ENCODE measurements around the gene CNTNAP2. TPM values are rescaled to one million over a fixed set of nuclear protein-coding genes. Genes with fewer than 3 reads are reported as not detected.

The CNTNAP2 gene
- total and polyA plus RNA-seq, 2 of the 13 experiments (the other 11 are each of a cell fraction or from before 2014, with no cell fraction given), result 0.40 to 0.42 TPM

DNA sequence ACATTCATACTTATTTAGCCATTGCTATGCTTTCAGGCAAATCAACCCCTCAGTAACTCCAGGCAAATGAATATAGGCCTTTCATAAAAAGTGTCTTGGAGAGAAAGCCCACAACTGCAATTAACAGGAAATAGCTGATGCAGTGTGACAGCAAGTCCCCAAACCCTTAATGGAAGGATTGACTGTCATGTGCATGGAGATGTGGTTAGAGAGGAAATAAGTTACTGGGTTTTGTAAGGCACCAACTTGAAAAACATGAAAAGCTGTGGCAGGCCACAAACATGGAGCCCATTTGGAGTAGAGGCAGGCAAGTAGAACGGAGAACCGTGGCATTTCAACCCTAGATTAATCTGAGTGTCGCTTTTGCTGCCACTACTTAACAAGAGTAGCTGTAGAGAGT is 1924.6 kb downstream of the CNTNAP2 start (continued):
- TF ChIP-seq ZNF431 (CRISPR knock-in tag; IDR thresholded peaks at IDR 0.05; ENCODE audit: borderline replicate concordance, low read depth) (no peak), SKI (IDR thresholded peaks at IDR 0.05; ENCODE audit: partially characterized antibody) (no peak), RELA (CRISPR knock-in tag; IDR thresholded peaks at IDR 0.05) (no peak)

DNA sequence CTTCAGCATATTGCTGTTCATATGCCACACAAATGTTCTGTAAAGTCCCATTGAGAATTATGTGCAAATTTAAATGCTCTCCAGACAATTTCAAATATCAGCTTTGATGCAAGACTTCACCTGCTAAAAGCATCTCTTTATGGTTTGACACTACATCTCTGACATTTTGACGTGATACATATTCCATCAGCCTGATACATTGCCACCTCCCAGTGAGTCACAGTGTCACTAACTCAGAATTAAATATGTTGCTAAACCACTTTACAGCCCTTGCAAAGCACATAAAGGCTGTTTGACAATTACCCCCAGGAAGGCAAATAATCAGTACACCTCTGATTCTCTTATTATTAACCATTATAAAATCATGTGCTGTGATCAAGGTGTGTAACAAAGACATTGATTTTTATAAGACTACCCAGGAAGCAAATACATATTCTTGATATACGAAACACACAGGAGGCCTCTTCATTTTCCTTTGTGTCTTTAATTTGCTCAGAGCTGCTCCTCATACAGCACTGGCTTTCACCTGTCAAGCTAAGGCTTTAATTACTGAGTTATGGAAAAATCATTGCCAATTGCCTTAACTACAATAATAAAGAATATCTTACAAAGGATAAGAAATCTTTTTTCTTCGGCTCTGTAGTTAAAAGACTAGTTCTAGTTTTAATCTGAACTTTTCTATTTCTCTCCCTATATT is 1926.5 kb downstream of the CNTNAP2 start:
- no peak for DNase-seq (ENCODE audit: low spot score)
- in situ Hi-C loops (cut with HindIII; ENCODE audit: extremely low pct_ligation_motif_present, low pct_unique_long_range_greater_than_20kb) (no loop called here), intact Hi-C loops (cut with micrococcal nuclease; ENCODE audit: unreplicated experiment) (no loop called here)
- no peak overlapping the region for H3K4me3 ChIP-seq (replicated peaks in 1 of 3; ENCODE audit: insufficient read depth in 1 of 3, low read depth in 2 of 3, low read length in 3 of 3)
- no peak for ATAC-seq
- H3K9me3 ChIP-seq (ENCODE audit: low read length), result no peaks in the 10 kb centered on the region
- CTCF ChIA-PET (ENCODE audit: low intra/inter-chr PET ratio, low total read pairs), result no interaction called here
- no peak overlapping the region for H2AFZ ChIP-seq (ENCODE audit: low read length)
- H3K27me3 ChIP-seq (ENCODE audit: control insufficient read depth in 1 of 2, insufficient read depth in 2 of 2, low read length in 2 of 2), result peaks cover 0 to 3% of the 10 kb centered on the region in 2 experiments; a peak in 1 of 5 replicates
- H3K27ac ChIP-seq (ENCODE audit: extremely low read length, insufficient read depth, low read length), result no peak overlapping the region
- H3K9ac ChIP-seq (ENCODE audit: insufficient read depth, low read depth, low read length), result no peak overlapping the region
- no peaks in the 10 kb centered on the region for H3K36me3 ChIP-seq (replicated peaks in 1 of 2; ENCODE audit: control insufficient read depth in 1 of 2, insufficient read depth in 2 of 2, low read length in 2 of 2)
- TF ChIP-seq NFYC (CRISPR knock-in tag; IDR thresholded peaks at IDR 0.05) (no peak), HNRNPL (IDR thresholded peaks at IDR 0.05; ENCODE audit: low read depth, low read length) (no peak), MZF1 (CRISPR knock-in tag; IDR thresholded peaks at IDR 0.05; ENCODE audit: borderline replicate concordance) (no peak), IRX3 (CRISPR knock-in tag; IDR thresholded peaks at IDR 0.05; ENCODE audit: borderline replicate concordance, low read depth) (no peak)
- TF ChIP-seq, protein P1, sequence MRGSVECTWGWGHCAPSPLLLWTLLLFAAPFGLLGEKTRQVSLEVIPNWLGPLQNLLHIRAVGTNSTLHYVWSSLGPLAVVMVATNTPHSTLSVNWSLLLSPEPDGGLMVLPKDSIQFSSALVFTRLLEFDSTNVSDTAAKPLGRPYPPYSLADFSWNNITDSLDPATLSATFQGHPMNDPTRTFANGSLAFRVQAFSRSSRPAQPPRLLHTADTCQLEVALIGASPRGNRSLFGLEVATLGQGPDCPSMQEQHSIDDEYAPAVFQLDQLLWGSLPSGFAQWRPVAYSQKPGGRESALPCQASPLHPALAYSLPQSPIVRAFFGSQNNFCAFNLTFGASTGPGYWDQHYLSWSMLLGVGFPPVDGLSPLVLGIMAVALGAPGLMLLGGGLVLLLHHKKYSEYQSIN (CRISPR knock-in tag; IDR thresholded peaks at IDR 0.05; ENCODE audit: borderline replicate concordance), result no peak
- TF ChIP-seq, protein P2, sequence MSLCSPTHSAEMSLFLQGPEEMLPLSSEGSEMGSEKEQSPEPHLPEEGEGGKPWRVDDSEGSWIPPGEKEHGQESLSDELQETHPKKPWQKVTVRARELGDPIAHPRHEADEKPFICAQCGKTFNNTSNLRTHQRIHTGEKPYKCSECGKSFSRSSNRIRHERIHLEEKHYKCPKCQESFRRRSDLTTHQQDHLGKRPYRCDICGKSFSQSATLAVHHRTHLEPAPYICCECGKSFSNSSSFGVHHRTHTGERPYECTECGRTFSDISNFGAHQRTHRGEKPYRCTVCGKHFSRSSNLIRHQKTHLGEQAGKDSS (CRISPR knock-in tag; IDR thresholded peaks at IDR 0.05; ENCODE audit: borderline replicate concordance, low read depth), result no peak
- no peaks in the 10 kb centered on the region for H3K79me2 ChIP-seq (ENCODE audit: insufficient read depth, low read length)
- WGBS (ENCODE audit: low lambda C conversion rate), result 2% methylated on average over 3 of the region's 3 CpGs
- no peak for FAIRE-seq
- BruUV-seq (replicated peaks), result no TSS peak
- H3K4me1 ChIP-seq (ENCODE audit: insufficient read depth, low read length), result no peaks in the 10 kb centered on the region
- POLR2A ChIA-PET, result no interaction called here
- no peak overlapping the region for H3K4me2 ChIP-seq (ENCODE audit: low read depth, low read length)
- H4K20me1 ChIP-seq (ENCODE audit: insufficient read depth, low read length), result no peaks in the 10 kb centered on the region
